ENCODE measurements around the gene KRT3.

GRCh38 chr12:52767427-52767826, 28.5 kb downstream of the KRT3 start:
- no peak for TF ChIP-seq EZH2 (optimal IDR thresholded peaks at IDR 0.05; ENCODE audit: low read depth, low read length)
- no peak for TF ChIP-seq CTCF (IDR thresholded peaks at IDR 0.05; ENCODE audit: low read length)
- no peak for TF ChIP-seq EZH2phosphoT487 (IDR thresholded peaks at IDR 0.05; ENCODE audit: low read length)

All from MM.1S (cell line).